GM23248 (cell line): ENCODE measurements around the gene CEBPG. TPM values are rescaled to one million over a fixed set of nuclear protein-coding genes. Genes with fewer than 3 reads are reported as not detected.

Experiments used
- DNase-seq: peaks from one replicate; pipeline ENCODE4 v3.0.0-alpha.2; 2015
- H2AFZ ChIP-seq: fragments of 200-600 bp; sonication (generic); 2 replicates; pipeline ENCODE4 v1.6.1; 2016; ENCODE audit warnings: antibody characterized with exemption
- H3F3A ChIP-seq: fragments of 200-600 bp; sonication (generic); 2 replicates; pipeline ENCODE4 v1.6.1; 2016; ENCODE audit warnings: mild to moderate bottlenecking, antibody characterized with exemption, mixed run types; ENCODE audit not compliant: insufficient read depth
- H3K27ac ChIP-seq: fragments of 200-600 bp; sonication (generic); 2 replicates; pipeline ENCODE4 v1.5.1; 2016; ENCODE audit warnings: mild to moderate bottlenecking
- H3K27me3 ChIP-seq: fragments of 200-600 bp; sonication (generic); replicated peaks from 2 replicates; pipeline ENCODE4 v1.6.1; 2016; ENCODE audit warnings: mild to moderate bottlenecking; ENCODE audit not compliant: insufficient read depth
- H3K36me3 ChIP-seq: fragments of 200-600 bp; sonication (generic); 2 replicates; pipeline ENCODE4 v1.6.1; 2016; ENCODE audit warnings: low read depth, mild to moderate bottlenecking
- H3K4me1 ChIP-seq: fragments of 200-600 bp; sonication (generic); 2 replicates; pipeline ENCODE4 v1.6.1; 2016; ENCODE audit warnings: mild to moderate bottlenecking; ENCODE audit not compliant: insufficient read depth
- H3K4me2 ChIP-seq: fragments of 200-600 bp; sonication (generic); one replicate; pipeline ENCODE4 v1.6.1; 2016; ENCODE audit warnings: mild to moderate bottlenecking; ENCODE audit not compliant: unreplicated experiment
- H3K4me3 ChIP-seq: fragments of 200-600 bp; sonication (generic); 2 replicates; pipeline ENCODE4 v1.5.1; 2016; ENCODE audit warnings: mild to moderate bottlenecking
- H3K79me2 ChIP-seq: fragments of 200-600 bp; sonication (generic); 2 replicates; pipeline ENCODE4 v1.6.1; 2016; ENCODE audit warnings: mild to moderate bottlenecking; ENCODE audit not compliant: insufficient read depth
- H3K9ac ChIP-seq: fragments of 200-600 bp; sonication (generic); 2 replicates; pipeline ENCODE4 v1.6.1; 2016; ENCODE audit warnings: mild to moderate bottlenecking
- H3K9me2 ChIP-seq: fragments of 200-600 bp; sonication (generic); 2 replicates; pipeline ENCODE4 v1.6.1; 2016; ENCODE audit warnings: mixed run types, mild to moderate bottlenecking, moderate library complexity; ENCODE audit not compliant: insufficient read depth
- H3K9me3 ChIP-seq: fragments of 200-600 bp; sonication (generic); one replicate; pipeline ENCODE4 v1.6.1; 2017; ENCODE audit warnings: low read depth
- H4K20me1 ChIP-seq: fragments of 200-600 bp; sonication (generic); 2 replicates; pipeline ENCODE4 v1.6.0; 2016; ENCODE audit not compliant: insufficient read depth
- EZH2 ChIP-seq: fragments of 200-600 bp; sonication (generic); IDR thresholded peaks from 2 replicates; pipeline ENCODE4 v1.6.1; 2018; ENCODE audit warnings: antibody characterized with exemption, mild to moderate bottlenecking; ENCODE audit not compliant: insufficient read depth, poor library complexity, severe bottlenecking
- EZH2phosphoT487 ChIP-seq: fragments of 200-600 bp; sonication (generic); IDR thresholded peaks from 2 replicates; pipeline ENCODE4 v1.6.1; 2018; ENCODE audit warnings: antibody characterized with exemption, moderate library complexity, mild to moderate bottlenecking, low read depth; ENCODE audit not compliant: insufficient read depth
- WGBS, 2 experiments: methylation state at CpG; one replicate each; pipeline ENCODE4 v1.1.6; 2015 to 2017; ENCODE audit warnings: low lambda C conversion rate in 2 of 2, low coverage in 1 of 2; ENCODE audit errors: missing lambda C conversion rate in 2 of 2; 5-methylcytosine and 5-hydroxymethylcytosine counted together
- in situ Hi-C: fragments of 300-500 bp; cut with MboI; formaldehyde crosslinking; loops from 2 replicates; pipeline ENCODE4 v1.15.0; 2020
- polyA plus RNA-seq: library from polyadenylated mRNA; unstranded; fragments of >200 nt; fragmentation: Nextera tagmentation; extraction: Ambion mirVana; gene quantifications from 2 replicates; pipeline ENCODE4 v1.2.1, GENCODE V29; 2016
- total RNA-seq: library from RNA; depleted of rRNA; stranded (reverse); fragments of >200 nt; shearing (Covaris generic); gene quantifications from 2 replicates; pipeline ENCODE4 v1.2.3, GENCODE V29; 2014

Gene CEBPG
- total and polyA plus RNA-seq, 2 experiments from 2014 or later = 27.6 to 36.2 TPM

- TF ChIP-seq EZH2 (no peak), EZH2phosphoT487 (no peak)
- H3K79me2 ChIP-seq = no peaks in the 10 kb centered on the region
- WGBS, 2 experiments = 63 to 77% methylated on average over 6 of the region's 6 CpGs
- no peaks in the 10 kb centered on the region for H4K20me1 ChIP-seq
- DNase-seq = no peak
- no peaks in the 10 kb centered on the region for H3K9me2 ChIP-seq
- no peaks in the 10 kb centered on the region for H3K9me3 ChIP-seq
- no peak overlapping the region for H2AFZ ChIP-seq
- H3F3A ChIP-seq = peaks cover 1% of the 10 kb centered on the region
- no peak overlapping the region for H3K4me3 ChIP-seq
- H3K4me1 ChIP-seq = peaks cover under 1% of the 10 kb centered on the region; the same call in 1 of the 2 replicates
- no peaks in the 10 kb centered on the region for H3K36me3 ChIP-seq
- peaks cover 69% of the 10 kb centered on the region for H3K27me3 ChIP-seq
- in situ Hi-C loops = no loop called here
- H3K27ac ChIP-seq = no peak overlapping the region
- no peak overlapping the region for H3K9ac ChIP-seq
- no peak overlapping the region for H3K4me2 ChIP-seq
These were observed 10.8 kb upstream of the CEBPG start for GRCh38 chr19:33362508-33363228.

DNA sequence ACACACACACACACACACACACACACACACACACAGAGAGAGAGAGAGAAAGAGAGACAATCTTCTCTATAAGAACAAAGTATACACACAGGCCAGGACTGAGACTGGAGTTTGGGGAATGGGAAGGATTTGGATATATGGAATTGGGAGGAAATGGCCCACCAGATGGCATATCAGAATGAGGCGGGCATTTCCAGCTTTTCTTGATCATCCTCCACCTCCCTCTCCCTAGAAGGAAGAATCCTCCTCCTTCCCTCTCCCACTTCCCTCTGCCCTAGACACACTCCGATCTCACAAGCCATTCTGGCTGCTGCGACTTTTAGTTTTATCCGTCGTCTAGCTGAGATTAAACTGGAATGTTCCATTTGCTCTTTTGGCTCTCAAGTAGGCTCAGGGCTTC lies 10.0 kb upstream of the CEBPG start:
- Histone ChIP-seq H3F3A (peaks cover 9% of the 10 kb centered on the region), H2AFZ (no peak overlapping the region), H3K4me1 (peaks cover 8% of the 10 kb centered on the region), H4K20me1 (no peaks in the 10 kb centered on the region), H3K4me2 (no peak overlapping the region), H3K36me3 (no peaks in the 10 kb centered on the region), H3K9me2 (no peaks in the 10 kb centered on the region), H3K4me3 (no peak overlapping the region), H3K27me3 (peaks cover 66% of the 10 kb centered on the region), H3K79me2 (no peaks in the 10 kb centered on the region), H3K27ac (no peak overlapping the region), H3K9me3 (no peaks in the 10 kb centered on the region), H3K9ac (no peak overlapping the region)
- 85 to 87% methylated on average over 5 of the region's 5 CpGs for WGBS, 2 experiments
- in situ Hi-C loops = no loop called here
- TF ChIP-seq EZH2phosphoT487 (no peak), EZH2 (no peak)
- DNase-seq = no peak

DNA sequence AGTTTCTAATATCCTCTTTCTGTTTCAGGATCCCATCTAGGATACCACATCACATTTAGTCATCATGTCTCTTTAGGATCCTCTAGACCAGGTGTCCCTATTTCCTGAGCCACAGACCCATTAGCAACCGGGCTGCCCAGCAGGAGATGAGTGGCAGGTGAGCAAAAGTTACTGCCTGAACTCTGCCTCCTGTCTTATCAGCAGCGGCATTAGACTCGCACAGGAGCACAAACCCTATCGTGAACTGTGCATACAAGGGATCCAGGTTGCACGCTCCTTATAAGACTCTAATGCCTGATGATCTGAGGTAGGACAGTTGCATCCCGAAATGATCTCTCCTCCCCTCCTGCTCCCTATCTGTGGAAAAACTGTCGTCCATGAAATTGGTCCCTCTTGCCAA lies 7.8 kb upstream of the CEBPG start:
- DNase-seq = no peak
- no peaks in the 10 kb centered on the region for H3K79me2 ChIP-seq
- H3K4me1 ChIP-seq = peaks cover 11% of the 10 kb centered on the region
- H3K9me3 ChIP-seq = no peaks in the 10 kb centered on the region
- 69 to 73% methylated on average over 7 of the region's 7 CpGs for WGBS, 2 experiments
- H3K4me2 ChIP-seq = no peak overlapping the region
- no peaks in the 10 kb centered on the region for H3K9me2 ChIP-seq
- in situ Hi-C loops = no loop called here
- TF ChIP-seq EZH2 = no peak
- no peak for TF ChIP-seq EZH2phosphoT487
- H3F3A ChIP-seq = peaks cover 17% of the 10 kb centered on the region
- H3K9ac ChIP-seq = no peak overlapping the region
- H2AFZ ChIP-seq = no peak overlapping the region
- peaks cover 46% of the 10 kb centered on the region for H3K27me3 ChIP-seq
- no peak overlapping the region for H3K4me3 ChIP-seq
- H3K27ac ChIP-seq = no peak overlapping the region
- no peaks in the 10 kb centered on the region for H4K20me1 ChIP-seq
- H3K36me3 ChIP-seq = no peaks in the 10 kb centered on the region

DNA sequence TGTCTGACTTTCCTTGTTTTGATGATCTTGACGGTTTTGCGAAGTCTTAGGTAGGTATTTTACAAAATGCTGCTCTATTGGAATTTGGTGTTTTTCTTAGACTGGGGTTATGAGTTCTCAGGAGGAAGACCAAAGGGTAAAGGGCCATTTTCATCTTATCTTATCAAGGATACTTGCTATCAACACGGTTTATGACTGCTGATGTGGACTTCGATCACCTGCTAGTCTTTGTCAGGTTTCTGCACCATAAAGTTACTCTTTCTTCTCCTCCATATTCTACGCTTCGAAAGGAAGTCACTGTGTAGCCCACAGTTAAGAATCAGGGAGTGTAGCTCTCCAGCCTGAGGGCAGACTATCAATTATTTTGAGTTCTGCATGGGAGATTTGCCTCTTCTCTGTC lies 7.4 kb upstream of the CEBPG start:
- WGBS, 2 experiments = 73 to 77% methylated on average over 6 of the region's 6 CpGs
- H3K4me1 ChIP-seq = peaks cover 11% of the 10 kb centered on the region
- peaks cover 46% of the 10 kb centered on the region for H3K27me3 ChIP-seq
- no peak overlapping the region for H3K4me2 ChIP-seq
- H3K79me2 ChIP-seq = no peaks in the 10 kb centered on the region
- TF ChIP-seq EZH2phosphoT487 (no peak), EZH2 (no peak)
- no peaks in the 10 kb centered on the region for H4K20me1 ChIP-seq
- H3K9me3 ChIP-seq = no peaks in the 10 kb centered on the region
- no peaks in the 10 kb centered on the region for H3K36me3 ChIP-seq
- peaks cover 17% of the 10 kb centered on the region for H3F3A ChIP-seq
- no peak overlapping the region for H3K9ac ChIP-seq
- DNase-seq = no peak
- in situ Hi-C loops = no loop called here
- H2AFZ ChIP-seq = no peak overlapping the region
- no peak overlapping the region for H3K27ac ChIP-seq
- no peaks in the 10 kb centered on the region for H3K9me2 ChIP-seq
- no peak overlapping the region for H3K4me3 ChIP-seq
